K562 (cell line): ENCODE data around the gene CALM1. TPM values are rescaled to one million over a fixed set of nuclear protein-coding genes. Genes with fewer than 3 reads are reported as not detected.

ENCODE experiments used
- BRD4 ChIP-seq: fragments of 200-600 bp; sonication (generic); IDR thresholded peaks from 2 replicates; pipeline ENCODE4 v1.6.1; 2017; ENCODE audit warnings: inconsistent platforms
- MEF2D ChIP-seq: conservative IDR thresholded peaks from 2 replicates; pipeline ENCODE4 v1.6.1; 2016; ENCODE audit warnings: low read depth, missing genetic modification characterization, missing compliant biosample characterization
- NCOA6 ChIP-seq: fragments of 450-650 bp; IDR thresholded peaks from 2 replicates; pipeline ENCODE4 v1.6.1; 2017; ENCODE audit warnings: mild to moderate bottlenecking
- NR4A1 ChIP-seq, 2 experiments: fragments of 250-450 bp in 1 of 2; fragments of 450-650 bp in 1 of 2; sonication (Bioruptor Pico) in 1 of 2; IDR thresholded peaks; 2 replicates each; pipeline versions ENCODE4 v1.4.0 to v1.6.1; 2016 to 2020; ENCODE audit warnings: mild to moderate bottlenecking in 2 of 2, missing compliant biosample characterization in 1 of 2, missing genetic modification characterization in 1 of 2, moderate library complexity in 1 of 2
- PRDM10 ChIP-seq: fragments of 450-650 bp; IDR thresholded peaks from 2 replicates; pipeline ENCODE4 v1.6.1; 2018; ENCODE audit not compliant: partially characterized antibody
- RAD51 ChIP-seq: fragments of 450-650 bp; IDR thresholded peaks from 2 replicates; pipeline ENCODE4 v1.7.1; 2016; ENCODE audit warnings: low read depth, mild to moderate bottlenecking, borderline replicate concordance
- ZNF23 ChIP-seq: fragments of 250-450 bp; sonication (Bioruptor Pico); IDR thresholded peaks from 2 replicates; pipeline ENCODE4 v1.4.0; 2020; ENCODE audit warnings: mild to moderate bottlenecking
- polyA plus RNA-seq, 8 experiments: library from polyadenylated mRNA; depleted of rRNA in 4 of 8; stranded (reverse) in 5 of 8; unstranded in 3 of 8; fragments of >200 nt; fragmentation: Nextera tagmentation in 2 of 8; fragmentation: Illumina TruSeq in 1 of 8; extraction: Ambion mirVana in 2 of 8; extraction: Trizol in 1 of 8; gene quantifications; 2 replicates each; pipeline versions ENCODE4 v1.2.1 to v1.2.3, GENCODE V29; 2011 to 2014; ENCODE audit warnings: inconsistent platforms in 1 of 8, missing spikeins in 1 of 8
- total RNA-seq, 7 experiments: library from RNA; depleted of rRNA in 6 of 7; stranded (reverse); fragments of >200 nt in 6 of 7; fragmentation: Illumina TruSeq in 2 of 7; extraction: Trizol in 2 of 7; gene quantifications; 2 replicates each; pipeline versions ENCODE4 v1.2.1 to v1.2.3, GENCODE V29; 2011 to 2021; ENCODE audit warnings: low replicate concordance in 1 of 7
- TF ChIP-seq, protein P1 (sequence below): sonication (generic); formaldehyde crosslinking; IDR thresholded peaks from 2 replicates; pipeline ENCODE4 v1.8.1; 2023; ENCODE audit warnings: mild to moderate bottlenecking, missing genetic modification reagents, moderate library complexity

Gene CALM1
- total and polyA plus RNA-seq, 9 of the 15 experiments (the other 6 are each of a cell fraction or from before 2014, with no cell fraction given): 48.0 to 269 (median 158) TPM

- TF ChIP-seq, protein P1, sequence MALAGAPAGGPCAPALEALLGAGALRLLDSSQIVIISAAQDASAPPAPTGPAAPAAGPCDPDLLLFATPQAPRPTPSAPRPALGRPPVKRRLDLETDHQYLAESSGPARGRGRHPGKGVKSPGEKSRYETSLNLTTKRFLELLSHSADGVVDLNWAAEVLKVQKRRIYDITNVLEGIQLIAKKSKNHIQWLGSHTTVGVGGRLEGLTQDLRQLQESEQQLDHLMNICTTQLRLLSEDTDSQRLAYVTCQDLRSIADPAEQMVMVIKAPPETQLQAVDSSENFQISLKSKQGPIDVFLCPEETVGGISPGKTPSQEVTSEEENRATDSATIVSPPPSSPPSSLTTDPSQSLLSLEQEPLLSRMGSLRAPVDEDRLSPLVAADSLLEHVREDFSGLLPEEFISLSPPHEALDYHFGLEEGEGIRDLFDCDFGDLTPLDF (CRISPR knock-in tag): no peak
- TF ChIP-seq NR4A1 (CRISPR knock-in tag; IDR thresholded peaks at IDR 0.05): no peak
- TF ChIP-seq NR4A1 (tag; IDR thresholded peaks at IDR 0.05): no peak
- no peak for TF ChIP-seq MEF2D (tag)
- no peak for TF ChIP-seq PRDM10
- no peak for TF ChIP-seq NCOA6
- TF ChIP-seq RAD51: no peak
- TF ChIP-seq BRD4: no peak
- no peak for TF ChIP-seq ZNF23 (CRISPR knock-in tag)
Observed at GRCh38 chr14:90408713-90409112, 11.9 kb downstream of the CALM1 start (continued).
